Right atrium auricular region (tissue), 2 donors: ENCODE results near the gene DEPP1. TPM values are rescaled to one million over a fixed set of nuclear protein-coding genes. Genes with fewer than 3 reads are reported as not detected.

Source experiments
- DNase-seq: peaks from one replicate; pipeline ENCODE4 v3.0.0-alpha.2; 2019; ENCODE audit warnings: low spot score
- H3K27ac ChIP-seq, 2 donors: fragments of 200-600 bp; sonication (generic); 1 replicate in 1 of 2; 2 replicates in 1 of 2; pipeline ENCODE4 v1.5.1; 2016 to 2019
- H3K27me3 ChIP-seq, 2 donors: fragments of 200-600 bp; sonication (generic); one replicate each; pipeline versions ENCODE4 v1.5.1 to v1.6.0; 2017 to 2019
- H3K36me3 ChIP-seq: fragments of 200-600 bp; sonication (generic); one replicate; pipeline ENCODE4 v1.5.1; 2016
- H3K4me1 ChIP-seq, 2 donors: fragments of 200-600 bp; sonication (generic); one replicate each; pipeline versions ENCODE4 v1.5.1 to v1.6.0; 2017 to 2019
- H3K4me3 ChIP-seq, 2 donors: fragments of 200-600 bp; sonication (generic); 1 replicate in 1 of 2; 2 replicates in 1 of 2; pipeline ENCODE4 v1.5.1; 2017 to 2019; ENCODE audit warnings: mild to moderate bottlenecking in 1 of 2, moderate library complexity in 1 of 2
- H3K9me3 ChIP-seq, 2 donors: fragments of 200-600 bp; sonication (generic); one replicate each; pipeline ENCODE4 v1.5.1; 2019
- total RNA-seq, 2 donors: library from RNA; depleted of rRNA; stranded (reverse); fragments of >200 nt; gene quantifications; one replicate each; pipeline ENCODE4 v1.1.0, GENCODE V29; 2016
- TF ChIP-seq, protein P1 (sequence below), 2 donors: fragments of 200-600 bp; sonication (generic); IDR thresholded peaks; one replicate each; pipeline ENCODE4 v1.5.1; 2019; ENCODE audit warnings: antibody characterized with exemption in 2 of 2

The DEPP1 gene
- total RNA-seq, 2 donors from 2014 or later = 68.8 to 143 TPM

DNA sequence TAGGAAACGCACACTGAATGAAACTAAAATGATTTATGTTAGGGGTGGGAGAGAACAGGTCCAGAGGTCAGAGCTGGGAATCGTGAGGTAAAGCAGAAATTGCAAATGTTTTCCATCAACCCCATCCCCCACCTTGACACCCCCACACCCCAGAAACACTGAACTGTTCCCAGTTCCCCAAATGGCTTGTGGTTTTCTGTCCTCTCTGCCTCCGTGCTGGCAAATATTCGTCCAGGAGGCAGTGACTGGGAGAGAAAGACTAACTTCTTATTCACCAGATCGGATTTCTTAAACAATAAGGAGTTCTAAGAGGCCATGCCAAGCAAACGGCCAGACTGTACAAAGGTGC lies 19.7 kb downstream of the DEPP1 start:
- no peak for DNase-seq
- Histone ChIP-seq H3K4me1 (peaks cover 0 to 64% of the 10 kb centered on the region in 2 donors), H3K4me3 (peak overlapping the region; percentile 69 to 83), H3K27ac (peak overlapping the region; percentile 94 to 96), H3K36me3 (no peaks in the 10 kb centered on the region), H3K9me3 (no peaks in the 10 kb centered on the region), H3K27me3 (no peaks in the 10 kb centered on the region)
- TF ChIP-seq, protein P1, sequence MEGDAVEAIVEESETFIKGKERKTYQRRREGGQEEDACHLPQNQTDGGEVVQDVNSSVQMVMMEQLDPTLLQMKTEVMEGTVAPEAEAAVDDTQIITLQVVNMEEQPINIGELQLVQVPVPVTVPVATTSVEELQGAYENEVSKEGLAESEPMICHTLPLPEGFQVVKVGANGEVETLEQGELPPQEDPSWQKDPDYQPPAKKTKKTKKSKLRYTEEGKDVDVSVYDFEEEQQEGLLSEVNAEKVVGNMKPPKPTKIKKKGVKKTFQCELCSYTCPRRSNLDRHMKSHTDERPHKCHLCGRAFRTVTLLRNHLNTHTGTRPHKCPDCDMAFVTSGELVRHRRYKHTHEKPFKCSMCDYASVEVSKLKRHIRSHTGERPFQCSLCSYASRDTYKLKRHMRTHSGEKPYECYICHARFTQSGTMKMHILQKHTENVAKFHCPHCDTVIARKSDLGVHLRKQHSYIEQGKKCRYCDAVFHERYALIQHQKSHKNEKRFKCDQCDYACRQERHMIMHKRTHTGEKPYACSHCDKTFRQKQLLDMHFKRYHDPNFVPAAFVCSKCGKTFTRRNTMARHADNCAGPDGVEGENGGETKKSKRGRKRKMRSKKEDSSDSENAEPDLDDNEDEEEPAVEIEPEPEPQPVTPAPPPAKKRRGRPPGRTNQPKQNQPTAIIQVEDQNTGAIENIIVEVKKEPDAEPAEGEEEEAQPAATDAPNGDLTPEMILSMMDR (IDR thresholded peaks at IDR 0.05) = no peak

DNA sequence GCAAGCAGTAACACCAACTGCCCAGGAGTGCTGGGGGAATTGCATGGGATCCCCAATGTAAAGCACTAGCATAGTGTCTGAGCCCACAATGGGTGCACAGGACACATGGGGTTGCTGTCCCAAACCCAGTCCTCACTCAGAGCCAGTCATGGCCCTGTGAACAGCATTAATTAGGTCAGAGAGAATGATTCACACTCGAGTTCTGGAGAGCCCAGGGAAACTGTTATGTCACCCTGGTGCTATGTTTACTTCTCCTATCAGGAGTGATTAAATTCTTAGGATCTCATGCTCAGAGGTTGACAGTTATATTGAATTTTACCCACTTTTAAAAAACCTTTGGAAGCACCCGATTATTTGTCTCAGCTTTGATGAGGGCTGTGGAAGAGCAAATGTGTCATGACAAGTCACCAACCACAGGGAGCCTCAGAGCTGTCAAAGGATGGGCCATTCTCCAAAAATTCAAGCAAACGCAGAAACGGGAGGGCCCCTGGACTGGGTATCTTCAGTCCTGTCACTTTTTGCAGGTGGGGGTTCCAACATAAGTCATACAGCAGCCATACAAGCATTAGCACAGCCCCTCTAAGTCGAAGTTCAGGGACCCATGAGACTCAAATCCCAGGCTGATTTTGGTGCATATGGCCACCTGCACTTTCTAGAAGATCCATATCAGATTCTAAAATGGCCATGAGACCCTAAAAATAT lies 20.3 kb downstream of the DEPP1 start:
- TF ChIP-seq, protein P1 (IDR thresholded peaks at IDR 0.05) = no peak
- peak overlapping the region; percentile 94 to 96 for H3K27ac ChIP-seq
- no peaks in the 10 kb centered on the region for H3K9me3 ChIP-seq
- H3K4me1 ChIP-seq = peaks cover 0 to 63% of the 10 kb centered on the region in 2 donors
- no peaks in the 10 kb centered on the region for H3K27me3 ChIP-seq
- peak overlapping the region; percentile 69 to 83 for H3K4me3 ChIP-seq
- peak; percentile 70 for DNase-seq
- no peaks in the 10 kb centered on the region for H3K36me3 ChIP-seq

DNA sequence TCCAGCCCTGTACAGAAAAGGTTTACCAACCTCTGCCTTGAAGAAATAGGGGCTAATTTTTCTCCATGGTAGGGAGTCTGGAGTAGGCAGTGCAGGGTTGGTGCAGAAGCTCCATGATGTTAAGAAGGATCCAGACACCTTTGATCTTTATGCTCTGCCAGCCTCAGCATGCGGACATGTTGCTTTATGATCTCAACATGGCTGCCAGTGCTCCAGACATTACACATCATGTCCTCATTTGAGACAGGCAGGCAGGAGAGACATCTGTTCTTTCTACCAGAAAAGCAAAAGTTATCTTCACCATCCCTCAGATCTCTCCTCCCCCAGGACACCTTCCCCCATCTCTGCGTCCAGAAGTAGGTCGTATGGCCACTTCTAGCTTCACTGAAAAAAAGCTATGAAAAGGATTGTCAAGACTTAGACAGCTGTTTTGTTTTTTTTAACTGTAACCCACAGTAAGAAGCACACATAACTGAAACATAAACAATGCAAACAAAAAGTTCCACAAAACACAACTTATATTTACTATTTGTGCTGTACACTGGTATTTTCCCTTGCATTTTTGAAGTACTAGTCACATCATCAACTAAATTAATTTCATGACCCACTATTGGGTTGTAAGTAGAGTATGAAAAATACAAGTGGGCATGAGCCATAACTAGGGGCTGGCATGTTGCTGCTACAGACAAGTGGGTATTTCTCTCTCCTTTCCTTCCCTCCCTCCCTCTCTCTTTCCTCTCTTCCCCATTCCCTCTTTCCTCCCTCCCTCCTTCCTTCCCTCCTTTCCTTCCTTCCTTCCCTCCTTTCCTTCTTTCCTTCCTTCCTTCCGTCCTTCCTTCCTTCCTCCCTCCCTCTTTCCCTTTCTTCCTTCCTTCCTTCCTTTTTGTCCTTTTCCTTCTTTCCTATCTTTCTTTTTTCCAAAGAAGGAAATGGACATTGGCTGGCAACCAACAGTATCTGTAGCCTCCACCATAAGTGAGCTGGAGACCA lies 21.6 kb downstream of the DEPP1 start:
- Histone ChIP-seq H3K36me3 (no peaks in the 10 kb centered on the region), H3K4me3 (no peak overlapping the region), H3K27me3 (no peaks in the 10 kb centered on the region), H3K27ac (peak overlapping the region; percentile 94 to 96), H3K9me3 (no peaks in the 10 kb centered on the region), H3K4me1 (peaks cover 0 to 58% of the 10 kb centered on the region in 2 donors)
- DNase-seq = no peak
- TF ChIP-seq, protein P1 (IDR thresholded peaks at IDR 0.05) = no peak

DNA sequence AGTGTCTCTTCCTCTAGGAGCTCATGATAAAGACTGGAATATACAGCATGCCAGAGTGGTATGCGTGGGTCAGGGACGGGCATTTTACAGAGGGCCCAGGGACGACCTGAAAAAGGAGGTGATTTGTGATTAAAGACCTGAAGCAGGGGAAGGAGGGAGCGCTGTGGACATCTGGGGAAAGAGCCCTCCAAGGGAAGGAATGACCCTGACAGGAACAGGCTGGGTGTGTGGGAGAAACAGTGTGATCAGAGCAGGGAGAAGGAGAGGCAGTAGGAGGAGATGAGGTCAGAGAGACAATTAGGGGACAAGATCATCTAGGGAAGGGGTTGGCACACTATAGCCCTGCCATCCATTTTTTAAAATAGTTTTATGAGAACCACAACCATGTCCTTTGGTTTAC lies 22.4 kb downstream of the DEPP1 start:
- Histone ChIP-seq H3K4me3 (no peak overlapping the region), H3K4me1 (peaks cover 0 to 57% of the 10 kb centered on the region in 2 donors), H3K27ac (peak overlapping the region; percentile 94 to 96), H3K27me3 (no peaks in the 10 kb centered on the region), H3K9me3 (no peaks in the 10 kb centered on the region), H3K36me3 (no peaks in the 10 kb centered on the region)
- peak; percentile 36 for DNase-seq
- TF ChIP-seq, protein P1 (IDR thresholded peaks at IDR 0.05) = no peak

GRCh38 chr10:44955413-44956070 lies 23.1 kb downstream of the DEPP1 start:
- TF ChIP-seq, protein P1 (IDR thresholded peaks at IDR 0.05) = no peak
- DNase-seq = peak; percentile 78
- H3K27ac ChIP-seq = peak overlapping the region; percentile 94 to 96

More at GRCh38 chr10:44955413-44956070, 23.1 kb downstream of the DEPP1 start:
- Histone ChIP-seq H3K4me3 (no peak overlapping the region), H3K9me3 (no peaks in the 10 kb centered on the region), H3K36me3 (no peaks in the 10 kb centered on the region), H3K27me3 (no peaks in the 10 kb centered on the region), H3K4me1 (peaks cover 0 to 61% of the 10 kb centered on the region in 2 donors)
